ENCODE data around the gene VPS35L.
"Not testable (repeated sequence)": the region's sequence is repeated elsewhere in the genome, so short reads cannot be mapped to it uniquely, and the experiment has no call there.

VPS35L gene

GRCh38 chr16:19527161-19527560, 28.3 kb upstream of the VPS35L start:
- DNase-seq = no peak

- DNase-seq = no peak
These were observed 26.8 kb upstream of the VPS35L start for GRCh38 chr16:19528666-19529065.

- no peak for DNase-seq
These were observed 22.9 kb upstream of the VPS35L start for GRCh38 chr16:19532601-19533000.

GRCh38 chr16:19540241-19540970, 15.1 kb upstream of the VPS35L start:
- DNase-seq = no peak

- DNase-seq = no peak
These were observed 13.2 kb upstream of the VPS35L start for GRCh38 chr16:19542138-19542821.

GRCh38 chr16:19543278-19543996, 12.1 kb upstream of the VPS35L start:
- DNase-seq = not testable (repeated sequence)

GRCh38 chr16:19548144-19548543, 7.4 kb upstream of the VPS35L start:
- DNase-seq = no peak

- DNase-seq = no peak
These were observed 5.8 kb upstream of the VPS35L start for GRCh38 chr16:19549673-19550072.

GRCh38 chr16:19555938-19556771, 652 bp downstream of the VPS35L start:
- DNase-seq = no peak

GRCh38 chr16:19559242-19559910, 3.9 kb downstream of the VPS35L start:
- DNase-seq = peak; percentile 24

GRCh38 chr16:19560078-19560477, 4.6 kb downstream of the VPS35L start:
- DNase-seq = no peak

- DNase-seq = no peak
These were observed 7.9 kb downstream of the VPS35L start for GRCh38 chr16:19563377-19563776.

GRCh38 chr16:19566362-19566761, 10.9 kb downstream of the VPS35L start:
- DNase-seq = no peak

GRCh38 chr16:19567560-19567959, 12.1 kb downstream of the VPS35L start:
- DNase-seq = no peak

GRCh38 chr16:19573997-19574396, 18.5 kb downstream of the VPS35L start:
- DNase-seq = no peak

- no peak for DNase-seq
These were observed 19.1 kb downstream of the VPS35L start for GRCh38 chr16:19574615-19575014.

- no peak for DNase-seq
These were observed 23.0 kb downstream of the VPS35L start for GRCh38 chr16:19578378-19578971.

- no peak for DNase-seq
These were observed 26.7 kb downstream of the VPS35L start for GRCh38 chr16:19582050-19582831.

GRCh38 chr16:19583665-19584300, 28.3 kb downstream of the VPS35L start:
- no peak for DNase-seq

- DNase-seq = no peak
These were observed 33.2 kb downstream of the VPS35L start for GRCh38 chr16:19588661-19589060.
